B cell (primary cell): Measurements from ENCODE around the gene C4orf17. TPM values are rescaled to one million over a fixed set of nuclear protein-coding genes. Genes with fewer than 3 reads are reported as not detected.

Source experiments
- ATAC-seq: fragments of 200-7000 bp; cut with Tn5 transposase; one replicate; pipeline ENCODE4 v1.10.0; 2021; ENCODE audit warnings: low read depth, mild to moderate bottlenecking, moderate number of reproducible peaks, moderate library complexity
- CTCF ChIA-PET: fragments of 350-600 bp; sonication (Branson Sonifier 250); formaldehyde crosslinking; loops from one replicate; lab custom pipeline; 2021; ENCODE audit warnings: antibody characterized with exemption, inconsistent platforms; lab: Charles Lee
- POLR2A ChIA-PET: fragments of 350-600 bp; sonication (Branson Sonifier 250); formaldehyde crosslinking; loops from one replicate; lab custom pipeline; 2021; ENCODE audit warnings: antibody characterized with exemption; lab: Charles Lee
- DNase-seq: peaks from one replicate; pipeline ENCODE4 v3.0.0; 2013
- H2AFZ ChIP-seq: 2 replicates; pipeline ENCODE4 v1.6.1; 2012; ENCODE audit warnings: mild to moderate bottlenecking, low read depth, low read length; ENCODE audit not compliant: insufficient read depth, poor library complexity, severe bottlenecking
- H3K27ac ChIP-seq, 2 donors: 1 replicate in 1 of 2; 2 replicates in 1 of 2; pipeline ENCODE4 v1.5.1; 2012 to 2013; ENCODE audit warnings: low read length in 2 of 2, mild to moderate bottlenecking in 2 of 2, moderate library complexity in 1 of 2
- H3K27me3 ChIP-seq, 4 experiments: fragments of 200-600 bp in 1 of 4; sonication (generic) in 1 of 4; replicated peaks in 1 of 4; 1 replicate in 2 of 4; 2 replicates in 2 of 4; pipeline versions ENCODE4 v1.6.1 to v1.7.0; 2013 to 2016; ENCODE audit warnings: low read length in 3 of 4, mild to moderate bottlenecking in 2 of 4, mixed read lengths in 1 of 4, moderate library complexity in 1 of 4; ENCODE audit not compliant: insufficient read depth in 4 of 4, control insufficient read depth in 3 of 4; ENCODE audit errors: control extremely low read depth in 1 of 4
- H3K36me3 ChIP-seq, 2 experiments: replicated peaks in 1 of 2; 1 replicate in 1 of 2; 2 replicates in 1 of 2; pipeline versions ENCODE4 v1.6.1 to v1.7.1; 2013; ENCODE audit warnings: low read length in 1 of 2; ENCODE audit not compliant: insufficient read depth in 2 of 2, control insufficient read depth in 1 of 2; ENCODE audit errors: control extremely low read depth in 1 of 2, extremely low read depth in 1 of 2
- H3K4me1 ChIP-seq, 2 donors: fragments of 200-600 bp in 1 of 2; sonication (generic) in 1 of 2; 1 replicate in 1 of 2; 2 replicates in 1 of 2; pipeline versions ENCODE4 v1.5.1 to v1.6.1; 2013 to 2017; ENCODE audit warnings: low read length in 2 of 2; ENCODE audit not compliant: control insufficient read depth in 2 of 2, insufficient read depth in 2 of 2
- H3K4me2 ChIP-seq: replicated peaks from 2 replicates; pipeline ENCODE3; 2012; ENCODE audit warnings: mild to moderate bottlenecking, low read depth, low read length; ENCODE audit not compliant: poor library complexity, severe bottlenecking
- H3K4me3 ChIP-seq, 5 experiments: fragments of 200-600 bp in 1 of 5; sonication (generic) in 1 of 5; 1 replicate in 3 of 5; 2 replicates in 2 of 5; pipeline versions ENCODE4 v1.5.1 to v1.7.0; 2011 to 2016; ENCODE audit warnings: low read length in 4 of 5, mild to moderate bottlenecking in 4 of 5, low read depth in 2 of 5, control low read depth in 1 of 5, moderate library complexity in 1 of 5; ENCODE audit not compliant: insufficient read depth in 1 of 5; ENCODE audit errors: control extremely low read depth in 1 of 5, extremely low read depth in 1 of 5
- H3K79me2 ChIP-seq: fragments of 200-600 bp; sonication (generic); one replicate; pipeline ENCODE4 v1.6.0; 2016; ENCODE audit warnings: low read length; ENCODE audit not compliant: control insufficient read depth, insufficient read depth
- H3K9ac ChIP-seq: fragments of 200-600 bp; sonication (generic); 2 replicates; pipeline ENCODE4 v1.6.1; 2017; ENCODE audit warnings: mild to moderate bottlenecking, low read length, moderate library complexity
- H3K9me3 ChIP-seq, 3 donors: one replicate each; pipeline versions ENCODE4 v1.6.1 to v1.7.1; 2013; ENCODE audit warnings: low read length in 2 of 3; ENCODE audit not compliant: control insufficient read depth in 2 of 3, insufficient read depth in 1 of 3; ENCODE audit errors: control extremely low read depth in 1 of 3
- H4K20me1 ChIP-seq: 2 replicates; pipeline ENCODE4 v1.6.0; 2012; ENCODE audit warnings: mild to moderate bottlenecking, low read length; ENCODE audit not compliant: insufficient read depth, control insufficient read depth, poor library complexity, severe bottlenecking
- H3K27ac Mint-ChIP-seq: one replicate; pipeline ENCODE4 v1.8.0; 2021; ENCODE audit warnings: mixed read lengths
- H3K27me3 Mint-ChIP-seq: one replicate; pipeline ENCODE4 v1.8.0; 2021; ENCODE audit warnings: mixed read lengths
- H3K4me1 Mint-ChIP-seq: one replicate; pipeline ENCODE4 v1.8.0; 2021; ENCODE audit warnings: mixed read lengths
- H3K4me3 Mint-ChIP-seq: one replicate; pipeline ENCODE4 v1.8.0; 2021; ENCODE audit warnings: mixed read lengths
- H3K9me3 Mint-ChIP-seq: one replicate; pipeline ENCODE4 v1.8.0; 2022; ENCODE audit warnings: mixed read lengths; ENCODE audit not compliant: insufficient read depth
- EZH2 ChIP-seq: IDR thresholded peaks from 2 replicates; pipeline ENCODE4 v1.6.1; 2012; ENCODE audit warnings: borderline replicate concordance, low read depth, mild to moderate bottlenecking, moderate library complexity, low read length; ENCODE audit not compliant: insufficient read depth, poor library complexity, severe bottlenecking
- WGBS: methylation state at CpG from one replicate; pipeline ENCODE4 v1.1.5; 2013; ENCODE audit warnings: missing lambda C conversion rate; ENCODE audit not compliant: insufficient coverage; 5-methylcytosine and 5-hydroxymethylcytosine counted together
- intact Hi-C: fragments of 100-400 bp; cut with micrococcal nuclease; formaldehyde crosslinking; loops from one replicate; pipeline ENCODE4 v1.10.0; 2022
- polyA plus RNA-seq: library from polyadenylated mRNA; depleted of rRNA; stranded (reverse); fragments of >200 nt; gene quantifications from 2 replicates; pipeline ENCODE4 v1.2.3, GENCODE V29; 2012
- total RNA-seq, 2 donors: library from RNA; stranded (reverse); fragments of 120-200 nt in 1 of 2; gene quantifications; 1 replicate in 1 of 2; 2 replicates in 1 of 2; pipeline versions ENCODE4 v1.2.3 to v1.2.4, GENCODE V29; 2013 to 2022
- TF ChIP-seq, protein P1 (sequence below): fragments of 200-600 bp; IDR thresholded peaks from one replicate; pipeline ENCODE4 v1.8.0; 2022; ENCODE audit warnings: antibody characterized with exemption, mild to moderate bottlenecking

Gene C4orf17
- total and polyA plus RNA-seq, 2 donors (not counting 1 experiment from before 2014, with no cell fraction given): not detected

DNA sequence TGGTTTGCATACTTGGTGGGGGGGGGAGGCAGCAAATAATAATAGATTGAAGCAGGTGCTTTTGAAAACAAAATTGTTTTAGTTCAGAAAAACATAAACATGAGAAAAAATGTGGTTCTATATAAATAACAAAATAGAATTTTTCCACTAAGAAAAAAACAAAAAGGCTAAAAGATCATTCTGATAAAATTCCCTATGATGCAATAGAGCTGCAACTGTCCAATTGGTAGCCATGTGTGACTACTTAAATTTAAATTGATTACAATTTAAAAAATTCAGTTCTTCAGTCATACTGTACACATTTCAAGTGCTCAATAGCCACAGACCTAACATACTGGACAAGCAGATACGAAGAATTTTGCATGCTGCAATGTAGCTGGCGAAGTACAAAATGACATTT is 42.1 kb downstream of the C4orf17 start:
- ChIA-PET CTCF (interaction anchor here (0.9 to 1.7 kb wide), 3 partner anchors 9 to 259 kb away, joined by 3 to 5 read pairs (median 4); no protein-coding TSS in a partner anchor), POLR2A (no interaction called here)
- ATAC-seq (no peak), DNase-seq (no peak)
- TF ChIP-seq EZH2: no peak
- TF ChIP-seq, protein P1, sequence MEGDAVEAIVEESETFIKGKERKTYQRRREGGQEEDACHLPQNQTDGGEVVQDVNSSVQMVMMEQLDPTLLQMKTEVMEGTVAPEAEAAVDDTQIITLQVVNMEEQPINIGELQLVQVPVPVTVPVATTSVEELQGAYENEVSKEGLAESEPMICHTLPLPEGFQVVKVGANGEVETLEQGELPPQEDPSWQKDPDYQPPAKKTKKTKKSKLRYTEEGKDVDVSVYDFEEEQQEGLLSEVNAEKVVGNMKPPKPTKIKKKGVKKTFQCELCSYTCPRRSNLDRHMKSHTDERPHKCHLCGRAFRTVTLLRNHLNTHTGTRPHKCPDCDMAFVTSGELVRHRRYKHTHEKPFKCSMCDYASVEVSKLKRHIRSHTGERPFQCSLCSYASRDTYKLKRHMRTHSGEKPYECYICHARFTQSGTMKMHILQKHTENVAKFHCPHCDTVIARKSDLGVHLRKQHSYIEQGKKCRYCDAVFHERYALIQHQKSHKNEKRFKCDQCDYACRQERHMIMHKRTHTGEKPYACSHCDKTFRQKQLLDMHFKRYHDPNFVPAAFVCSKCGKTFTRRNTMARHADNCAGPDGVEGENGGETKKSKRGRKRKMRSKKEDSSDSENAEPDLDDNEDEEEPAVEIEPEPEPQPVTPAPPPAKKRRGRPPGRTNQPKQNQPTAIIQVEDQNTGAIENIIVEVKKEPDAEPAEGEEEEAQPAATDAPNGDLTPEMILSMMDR: no peak
- Histone ChIP-seq H2AFZ (no peak overlapping the region), H3K9ac (no peak overlapping the region), H3K4me3 (no peak overlapping the region), H3K4me1 (no peaks in the 10 kb centered on the region), H4K20me1 (no peaks in the 10 kb centered on the region), H3K9me3 (no peaks in the 10 kb centered on the region), H3K27ac (no peak overlapping the region), H3K4me2 (no peak overlapping the region), H3K36me3 (peaks cover 0 to 5% of the 10 kb centered on the region in 2 experiments), H3K79me2 (no peaks in the 10 kb centered on the region), H3K27me3 (no peaks in the 10 kb centered on the region)
- WGBS: no CpG with 5 or more reads among the region's 2 CpGs
- Mint-ChIP-seq H3K27me3 (no peaks in the 10 kb centered on the region), H3K9me3 (no peaks in the 10 kb centered on the region), H3K27ac (no peak overlapping the region), H3K4me3 (no peak overlapping the region), H3K4me1 (no peaks in the 10 kb centered on the region)
- intact Hi-C loops: no loop called here
